HG03280 (cell line): ENCODE data around the gene DMWD.

Experiments used
- ATAC-seq: cut with Tn5 transposase; IDR thresholded peaks from one replicate; pipeline ENCODE4 v1.9.1; 2021; ENCODE audit warnings: mild to moderate bottlenecking, moderate library complexity; ENCODE audit not compliant: unreplicated experiment

DMWD gene

GRCh38 chr19:45789035-45789786, 3.4 kb downstream of the DMWD start:
- ATAC-seq = no peak

- ATAC-seq = no peak
Observed at GRCh38 chr19:45786533-45786894, 6.1 kb downstream of the DMWD start.

GRCh38 chr19:45785781-45786532, 6.7 kb downstream of the DMWD start:
- no peak for ATAC-seq

- ATAC-seq = no peak
Observed at GRCh38 chr19:45785097-45785496, 7.5 kb downstream of the DMWD start.

GRCh38 chr19:45784096-45784495, 8.5 kb downstream of the DMWD start:
- ATAC-seq = no peak

- ATAC-seq = no peak
Observed at GRCh38 chr19:45782820-45783785, 9.5 kb downstream of the DMWD start.

GRCh38 chr19:45782162-45782691, 10.4 kb downstream of the DMWD start, which contains the start of gene DMPK:
TSS of gene DMPK (minus strand) at chr19:45782490. CDS start at chr19:45782352, 138 bp downstream.
- ATAC-seq = no peak

GRCh38 chr19:45781214-45782161, 11.2 kb downstream of the DMWD start:
- ATAC-seq = no peak

GRCh38 chr19:45780448-45781213, 12.0 kb downstream of the DMWD start:
- no peak for ATAC-seq

- ATAC-seq = no peak
Observed at GRCh38 chr19:45780146-45780447, 12.5 kb downstream of the DMWD start.

GRCh38 chr19:45779231-45780145, 13.2 kb downstream of the DMWD start:
- ATAC-seq = no peak

- no peak for ATAC-seq
Observed at GRCh38 chr19:45778010-45778661, 14.5 kb downstream of the DMWD start.

- no peak for ATAC-seq
Observed at GRCh38 chr19:45777395-45777961, 15.2 kb downstream of the DMWD start.

- no peak for ATAC-seq
Observed at GRCh38 chr19:45774765-45775164, 17.9 kb downstream of the DMWD start.

- no peak for ATAC-seq
Observed at GRCh38 chr19:45773384-45773783, 19.3 kb downstream of the DMWD start.

GRCh38 chr19:45772912-45773311, 19.7 kb downstream of the DMWD start:
- ATAC-seq = no peak

- ATAC-seq = no peak
Observed at GRCh38 chr19:45772130-45772840, 20.4 kb downstream of the DMWD start.
